Inferior parietal cortex (tissue), 1 donor: ENCODE data around the gene MERTK.
"Not testable (repeated sequence)": the region's sequence is repeated elsewhere in the genome, so short reads cannot be mapped to it uniquely, and the experiment has no call there.

Experiments used
- DNase-seq: peaks from one replicate; pipeline ENCODE4 v3.0.0-alpha.2; 2016; ENCODE audit errors: extremely low spot score

Gene MERTK

DNA sequence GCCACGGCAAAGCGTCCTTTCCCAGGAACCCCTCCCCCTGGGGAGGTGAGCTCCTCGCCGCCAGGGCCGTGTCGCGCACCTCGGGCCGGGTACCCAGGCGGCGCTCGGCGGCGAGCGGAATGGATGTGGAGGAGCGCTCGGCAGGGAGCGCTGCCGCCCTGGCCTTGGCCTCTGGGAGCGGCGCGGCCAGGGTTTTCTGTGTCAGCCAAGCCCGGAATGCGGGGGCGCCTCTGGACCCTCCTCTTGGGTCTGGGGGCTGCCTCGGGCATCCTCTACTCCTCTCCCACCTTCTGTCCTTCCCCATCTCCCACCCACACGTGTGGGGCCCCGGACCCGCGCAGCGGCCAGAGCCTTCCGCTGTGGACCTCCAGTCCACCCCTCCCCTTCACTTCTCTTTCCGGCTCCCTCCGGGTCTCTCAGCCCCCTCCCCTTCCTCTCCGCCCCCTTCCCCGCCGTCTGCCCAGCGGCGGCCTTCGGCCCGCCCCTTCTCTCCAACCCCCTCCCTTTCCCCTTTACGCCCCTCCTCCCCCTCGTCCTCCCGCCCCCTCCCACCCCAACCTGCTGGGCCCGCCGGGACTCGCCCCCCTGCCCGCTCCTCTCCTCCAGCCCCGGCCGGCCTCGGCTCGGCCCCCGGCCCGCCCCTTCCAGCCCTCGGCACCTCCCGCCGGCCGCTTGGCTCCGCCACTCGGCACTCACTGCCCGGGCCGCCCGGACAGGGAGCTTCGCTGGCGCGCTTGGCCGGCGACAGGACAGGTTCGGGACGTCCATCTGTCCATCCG, at the start of gene MERTK:
MERTK (plus strand) TSS at position 684 of the 779 bp plus-strand sequence. CDS start 129 bp downstream, outside the sequence.
- DNase-seq = no peak

DNA sequence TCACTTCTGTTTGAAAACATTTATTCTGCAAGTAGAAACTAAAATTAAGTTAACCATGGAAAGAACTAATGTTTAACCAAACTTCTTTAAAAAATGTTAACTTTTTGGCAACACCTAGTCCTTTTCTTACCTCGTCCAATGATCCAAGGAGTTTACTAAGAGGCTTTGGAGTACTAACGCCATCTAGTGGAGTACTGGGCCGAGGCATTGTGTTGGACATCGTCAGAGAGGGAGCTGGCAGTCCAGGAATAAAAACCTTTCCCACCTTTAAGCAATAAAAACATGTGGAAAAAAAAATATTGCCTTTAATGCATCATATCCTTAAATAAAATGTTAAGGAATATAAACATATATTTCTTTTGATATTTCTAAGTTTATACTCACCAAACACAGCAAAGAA, 47.8 kb upstream of the MERTK start:
- DNase-seq = not testable (repeated sequence)

DNA sequence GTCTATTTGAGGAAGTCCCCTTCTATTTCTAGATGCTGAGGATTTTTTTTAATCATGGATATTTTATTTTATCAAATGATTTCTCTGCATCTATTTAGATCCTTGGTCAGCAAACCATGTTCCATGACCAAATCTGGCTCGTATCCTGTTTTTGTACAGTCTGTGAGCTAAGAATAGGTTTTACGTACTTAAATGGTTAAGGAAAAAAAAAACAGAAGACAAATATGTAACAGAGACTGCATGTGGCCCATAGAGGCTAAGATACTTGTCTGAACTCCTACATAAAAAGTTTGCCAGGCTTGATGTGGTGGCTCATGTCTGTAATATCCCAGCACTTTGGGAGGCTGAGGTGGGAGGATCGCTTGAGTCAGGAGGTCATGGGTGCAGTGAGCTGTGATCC, 45.9 kb upstream of the MERTK start:
- not testable (repeated sequence) for DNase-seq

DNA sequence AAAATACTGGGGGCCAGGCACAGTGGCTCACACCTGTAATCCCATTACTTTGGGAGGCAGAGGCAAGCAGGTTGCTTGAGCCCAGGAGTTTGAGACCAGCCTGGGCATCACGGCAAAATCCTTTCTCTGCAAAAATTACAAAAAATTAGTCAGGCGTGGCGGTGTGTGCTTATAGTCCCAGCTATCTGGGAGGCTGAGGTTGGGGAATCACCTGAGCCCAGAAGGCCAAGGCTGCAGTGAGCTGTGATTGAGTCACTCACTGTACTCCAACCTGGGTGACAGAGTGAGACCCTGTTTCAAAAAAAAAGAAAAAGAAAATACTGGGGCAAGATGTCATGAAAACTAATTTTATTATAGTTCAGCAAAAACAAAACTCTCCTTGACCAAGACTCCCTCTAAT, 38.4 kb upstream of the MERTK start:
- not testable (repeated sequence) for DNase-seq

DNA sequence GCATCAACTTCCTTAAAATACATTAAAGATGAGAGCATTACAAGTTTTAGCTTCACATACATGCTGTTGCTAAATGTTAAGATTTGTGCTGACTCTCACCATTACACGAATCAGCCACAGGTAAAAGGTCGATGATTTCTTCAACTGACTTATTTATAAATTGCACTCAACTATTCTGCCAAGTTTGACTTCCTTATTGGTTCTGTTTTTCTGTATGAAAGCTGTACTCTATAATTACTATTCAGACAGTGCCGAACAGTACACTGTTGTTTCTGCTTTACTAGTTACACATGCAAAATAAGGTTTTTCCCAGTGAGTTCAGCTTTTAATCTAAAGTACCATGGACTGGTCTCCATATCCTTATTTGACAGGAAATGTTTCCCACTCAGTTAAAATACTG, 33.3 kb upstream of the MERTK start:
- DNase-seq = not testable (repeated sequence)

DNA sequence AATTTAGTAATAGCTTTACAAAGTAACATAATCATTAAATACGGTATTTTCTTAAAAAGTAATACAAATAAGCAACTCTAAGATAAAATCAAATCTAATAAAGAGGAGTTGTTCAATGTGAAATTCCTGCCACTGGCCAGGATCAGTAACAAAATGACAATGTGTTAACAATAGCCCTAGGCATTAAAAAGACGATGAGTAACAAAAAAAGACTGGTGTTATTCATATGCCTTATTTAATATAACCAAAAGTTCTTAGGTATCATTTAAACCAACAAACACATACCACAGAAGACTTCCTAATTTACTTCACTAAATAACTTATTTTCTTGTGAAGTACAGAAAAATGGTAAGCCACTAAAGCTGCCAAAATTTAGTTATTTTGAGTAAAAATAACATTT, 25.6 kb upstream of the MERTK start:
- DNase-seq = not testable (repeated sequence)

DNA sequence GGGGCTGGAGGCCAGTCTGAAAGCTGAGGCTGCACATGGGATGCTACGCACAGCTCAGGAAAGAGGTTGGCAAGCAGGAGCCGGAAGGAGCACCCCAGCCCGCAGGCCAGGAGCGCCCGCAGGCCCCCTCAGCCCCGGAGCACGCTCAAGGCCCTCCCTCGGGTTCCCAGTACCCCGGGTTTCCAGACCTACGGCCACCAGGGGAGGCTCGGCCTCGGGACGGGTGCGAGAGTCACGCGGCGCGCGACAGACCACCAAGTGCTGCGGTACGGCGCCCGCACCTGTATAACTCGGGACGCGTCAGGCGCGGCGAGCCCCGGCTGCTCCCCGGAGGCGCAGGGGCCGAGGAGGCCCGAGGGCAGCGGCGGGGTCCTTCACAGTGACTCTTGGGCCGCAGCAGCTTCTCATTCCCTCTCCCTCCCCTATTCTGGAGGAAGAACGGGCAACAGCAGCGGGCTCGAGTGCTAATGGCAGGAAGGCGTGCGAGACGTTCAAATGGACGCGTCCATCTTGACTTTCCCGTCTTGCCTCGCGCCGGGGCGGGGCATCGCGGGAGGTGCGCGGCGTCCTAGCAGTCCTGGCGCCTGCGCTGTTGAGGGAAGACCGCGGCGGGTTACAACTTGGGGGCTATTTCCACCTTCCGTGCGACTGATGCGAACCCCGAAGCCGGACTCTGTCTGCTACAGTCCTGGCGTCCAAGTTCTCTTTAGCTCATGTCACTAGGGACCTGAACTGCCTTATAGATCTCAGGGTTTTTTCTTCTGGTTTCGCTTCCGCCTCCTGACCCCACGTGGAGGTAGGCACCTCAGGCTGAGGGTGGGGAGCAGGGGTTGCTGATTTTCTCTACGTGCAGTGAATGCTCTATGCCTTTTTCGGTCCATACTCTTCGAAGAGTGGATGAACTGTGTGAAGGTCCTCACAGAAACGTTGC, 14.5 kb upstream of the MERTK start, which contains the start of gene ANAPC1:
ANAPC1 (minus strand) TSS at position 533 of the 931 bp plus-strand sequence. CDS start 3,368 bp downstream, outside the sequence.
- DNase-seq = peak; percentile 92

DNA sequence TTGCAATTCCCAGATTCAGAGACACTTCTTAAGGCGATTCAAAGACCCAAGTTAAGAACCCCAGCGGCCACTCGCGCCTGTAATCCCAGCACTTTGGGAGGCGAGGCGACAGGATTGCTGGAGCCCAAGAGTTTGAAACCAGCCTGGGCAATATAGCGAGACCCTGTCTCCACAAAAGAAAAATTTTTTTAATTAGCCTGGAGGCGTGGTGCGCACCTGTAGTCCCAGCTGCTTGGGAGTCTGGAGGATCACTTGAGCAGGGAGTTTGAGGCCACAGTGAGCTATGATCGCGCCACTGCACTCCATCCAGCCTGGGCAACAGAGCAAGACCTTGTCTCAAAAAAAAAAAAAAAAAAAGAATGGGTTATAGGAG, 13.8 kb upstream of the MERTK start:
- DNase-seq = no peak

DNA sequence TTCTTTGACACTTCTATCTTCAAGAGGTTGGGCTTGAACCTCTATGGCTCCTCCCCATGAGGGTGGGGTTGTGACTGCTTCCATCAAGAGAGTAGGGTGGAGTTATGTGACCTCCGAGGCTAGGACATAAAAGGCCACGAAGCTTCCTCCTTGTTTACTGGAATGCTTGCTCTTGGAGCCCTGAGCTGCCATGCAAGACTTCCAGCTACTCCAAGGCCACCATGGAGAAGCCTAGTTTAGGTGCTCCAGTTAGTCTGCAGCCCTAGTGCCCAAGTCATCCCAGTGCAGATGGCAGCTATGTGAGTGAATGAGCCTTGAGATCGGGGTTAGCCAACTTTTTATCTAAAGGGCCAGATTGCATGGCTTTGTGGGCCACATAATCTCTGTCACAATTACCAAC, 2.4 kb upstream of the MERTK start:
- no peak for DNase-seq

DNA sequence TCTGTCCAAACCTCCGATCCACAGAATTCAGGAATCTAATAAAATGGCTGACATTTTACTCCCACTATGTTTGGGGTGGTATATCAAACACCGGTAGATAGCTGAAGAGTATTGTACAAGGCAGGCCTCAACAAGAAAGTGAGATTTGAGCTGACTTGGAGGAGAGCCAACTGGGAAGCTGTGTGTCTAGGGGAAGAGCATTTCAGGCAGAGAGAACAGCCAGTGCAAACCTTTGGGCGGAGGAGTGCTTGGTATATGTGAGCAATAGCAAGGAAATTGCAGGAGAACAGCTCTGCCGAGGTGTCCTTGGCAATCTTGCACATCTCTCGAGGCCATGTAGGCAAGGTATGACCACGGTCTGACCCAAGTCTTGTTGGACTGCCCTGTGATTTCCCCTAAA, 1.8 kb upstream of the MERTK start:
- no peak for DNase-seq

DNA sequence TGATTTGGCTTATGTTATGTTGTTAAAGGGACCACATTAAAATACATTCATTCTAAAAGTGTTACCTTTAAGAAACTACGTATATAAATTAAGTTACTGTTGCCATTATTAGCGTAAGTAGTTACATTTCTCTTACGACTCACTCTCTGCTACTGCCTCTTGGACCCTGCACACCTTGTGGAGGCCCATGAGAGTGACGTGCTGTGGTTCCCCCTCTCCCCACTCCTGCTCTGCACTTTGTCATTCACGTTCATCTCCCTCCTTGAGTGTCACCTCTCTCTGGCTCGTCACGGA, 830 bp upstream of the MERTK start:
- no peak for DNase-seq

DNA sequence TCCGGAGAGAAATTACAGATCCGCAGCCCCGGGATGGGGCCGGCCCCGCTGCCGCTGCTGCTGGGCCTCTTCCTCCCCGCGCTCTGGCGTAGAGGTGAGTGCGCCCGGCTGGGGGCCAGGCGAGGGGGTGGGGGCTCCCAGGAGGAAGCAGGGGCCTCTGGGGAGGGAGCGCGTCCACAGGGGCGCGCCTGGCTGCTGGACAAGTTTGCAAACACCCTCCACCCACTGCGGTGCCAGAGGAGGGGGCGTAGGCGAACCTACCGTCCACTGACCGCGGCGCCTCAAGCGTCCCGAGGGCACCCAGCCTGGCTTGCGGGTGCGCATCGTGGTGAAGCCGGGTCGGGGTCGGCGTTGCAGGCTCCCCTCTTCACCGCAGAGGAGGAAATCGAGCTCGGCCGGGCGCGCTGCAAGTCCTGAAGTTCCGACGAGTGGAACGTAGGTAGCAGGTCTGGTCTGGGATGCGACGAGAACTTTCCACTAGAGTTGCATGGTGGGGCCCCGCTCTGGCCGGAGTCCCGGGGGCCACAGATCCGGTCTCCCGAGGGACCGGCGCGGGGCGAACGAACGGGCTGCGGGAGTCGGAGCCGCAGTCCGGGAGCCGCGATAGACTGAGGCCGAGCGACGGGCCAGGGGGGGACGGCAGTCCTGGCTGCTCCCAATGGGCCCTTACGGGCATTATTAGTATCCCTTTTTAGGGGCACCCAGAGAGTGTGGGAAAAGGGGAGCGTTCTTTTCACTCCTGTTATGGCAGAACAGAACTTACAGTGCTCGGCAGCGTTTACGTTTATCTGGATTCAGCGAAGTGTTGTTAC, 502 bp downstream of the MERTK start:
- no peak for DNase-seq

DNA sequence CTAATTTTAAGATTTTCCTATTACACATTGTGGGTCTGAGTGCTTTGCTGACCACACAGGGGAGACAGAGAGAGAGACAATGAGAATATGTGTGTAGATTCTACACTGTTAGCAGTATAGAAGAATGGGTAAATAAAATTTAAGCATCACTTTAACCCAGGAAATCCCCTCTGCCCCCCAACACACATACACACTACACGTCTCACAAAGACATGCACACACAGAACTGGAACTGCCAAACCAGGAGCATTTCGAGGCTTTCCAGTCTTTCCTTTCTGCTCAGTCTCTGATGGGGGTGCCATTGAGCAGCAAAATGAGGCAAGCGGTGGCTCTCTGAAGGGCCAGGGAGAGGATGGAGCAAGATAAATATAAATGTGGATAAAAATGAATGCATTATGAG, 2.5 kb downstream of the MERTK start:
- no peak for DNase-seq

DNA sequence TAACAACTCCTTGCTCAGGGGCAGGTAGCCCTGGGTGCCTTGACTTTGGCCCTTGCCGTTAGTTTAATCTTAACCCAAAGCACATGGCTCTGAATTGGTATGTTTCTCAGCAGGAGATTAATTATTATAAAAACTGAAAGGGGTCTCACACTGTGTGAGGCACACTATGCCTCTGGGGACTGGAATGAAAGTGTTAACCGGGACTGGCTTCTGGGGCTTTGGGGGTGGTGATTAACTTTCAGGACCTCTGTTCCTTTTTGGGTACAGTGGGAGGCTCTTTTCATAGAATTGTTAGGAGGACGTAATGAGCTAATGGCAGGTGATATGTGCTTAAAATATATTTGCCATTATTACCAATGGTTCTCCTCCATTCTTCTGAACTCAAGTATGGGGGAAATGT, 5.1 kb downstream of the MERTK start:
- DNase-seq = no peak

DNA sequence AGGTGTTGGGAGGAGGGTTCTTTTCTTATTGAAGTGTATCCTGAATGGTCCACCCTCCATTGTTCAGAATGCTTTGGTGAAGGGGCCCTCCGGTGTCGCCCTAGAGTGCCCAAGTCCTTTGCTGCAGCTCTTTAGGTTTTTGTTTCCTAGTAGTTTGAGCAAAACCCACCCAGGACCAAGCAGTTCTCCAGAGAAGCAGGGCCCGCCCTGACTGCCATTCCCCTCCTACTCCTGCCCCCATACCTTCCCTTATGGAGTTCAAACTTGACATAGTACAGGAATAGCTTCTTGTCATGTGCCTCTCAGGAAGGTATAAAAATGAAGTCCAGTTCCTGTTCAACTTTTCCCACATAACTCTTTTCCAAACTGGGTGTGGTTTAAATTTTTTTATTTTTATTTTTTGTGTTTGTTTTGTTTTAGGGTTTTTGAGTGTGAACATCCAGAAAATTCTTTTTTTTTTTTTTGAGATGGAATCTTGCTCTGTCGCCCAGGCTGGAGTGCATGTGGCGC, 5.6 kb downstream of the MERTK start:
- no peak for DNase-seq

DNA sequence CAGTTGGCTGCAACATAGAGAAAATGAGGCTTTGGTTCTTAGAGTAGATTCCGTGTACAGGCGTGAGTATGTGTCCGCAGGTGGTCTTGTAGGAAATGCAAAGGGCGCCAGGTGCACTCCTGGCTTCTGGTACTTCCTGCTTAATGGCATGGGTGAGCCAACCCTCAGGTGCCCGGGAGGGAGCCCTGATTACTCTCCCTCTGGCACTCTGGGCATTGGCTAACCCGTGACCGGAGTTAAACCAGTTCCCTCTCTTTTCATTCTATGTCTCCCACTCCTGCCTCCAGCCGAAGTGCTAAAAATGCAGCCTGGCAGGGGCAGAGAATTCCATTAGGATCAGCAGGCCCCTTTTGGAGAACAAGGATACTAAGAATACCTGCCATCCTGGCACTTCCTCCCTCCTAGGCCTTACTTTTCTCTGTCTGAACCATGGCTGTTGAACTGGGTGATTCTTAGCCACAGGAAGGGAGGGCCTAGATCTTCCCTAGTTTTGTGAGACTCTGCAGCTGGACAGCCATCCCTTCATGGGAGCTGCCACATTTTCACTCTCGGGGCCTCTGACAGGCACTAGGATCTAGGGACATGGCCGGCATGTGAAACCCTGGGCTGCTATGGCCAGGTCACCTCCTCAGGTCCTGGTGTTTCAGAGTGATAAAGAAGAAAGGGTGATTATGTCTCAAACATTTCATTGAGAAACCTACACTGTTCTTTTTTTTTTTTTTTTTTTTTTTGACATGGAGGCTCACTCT, 6.5 kb downstream of the MERTK start:
- DNase-seq = no peak

DNA sequence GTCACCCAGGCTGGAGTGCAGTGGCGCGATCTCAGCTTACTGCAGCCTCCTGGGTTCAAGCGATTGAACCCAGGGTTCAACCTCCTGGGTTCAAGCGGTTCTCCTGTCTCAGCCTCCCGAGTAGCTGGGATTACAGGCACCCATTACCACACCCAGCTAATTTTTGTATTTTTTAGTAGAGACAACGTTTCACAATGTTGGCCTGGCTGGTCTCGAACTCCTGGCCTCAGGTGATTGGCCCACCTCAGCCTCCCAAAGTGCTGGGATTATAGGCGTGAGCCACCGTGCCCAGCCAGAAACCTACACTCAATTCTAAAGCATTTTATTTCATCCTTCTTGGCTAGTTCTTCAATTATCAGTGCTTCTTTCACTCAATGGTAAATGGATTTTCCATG, 7.1 kb downstream of the MERTK start:
- not testable (repeated sequence) for DNase-seq

DNA sequence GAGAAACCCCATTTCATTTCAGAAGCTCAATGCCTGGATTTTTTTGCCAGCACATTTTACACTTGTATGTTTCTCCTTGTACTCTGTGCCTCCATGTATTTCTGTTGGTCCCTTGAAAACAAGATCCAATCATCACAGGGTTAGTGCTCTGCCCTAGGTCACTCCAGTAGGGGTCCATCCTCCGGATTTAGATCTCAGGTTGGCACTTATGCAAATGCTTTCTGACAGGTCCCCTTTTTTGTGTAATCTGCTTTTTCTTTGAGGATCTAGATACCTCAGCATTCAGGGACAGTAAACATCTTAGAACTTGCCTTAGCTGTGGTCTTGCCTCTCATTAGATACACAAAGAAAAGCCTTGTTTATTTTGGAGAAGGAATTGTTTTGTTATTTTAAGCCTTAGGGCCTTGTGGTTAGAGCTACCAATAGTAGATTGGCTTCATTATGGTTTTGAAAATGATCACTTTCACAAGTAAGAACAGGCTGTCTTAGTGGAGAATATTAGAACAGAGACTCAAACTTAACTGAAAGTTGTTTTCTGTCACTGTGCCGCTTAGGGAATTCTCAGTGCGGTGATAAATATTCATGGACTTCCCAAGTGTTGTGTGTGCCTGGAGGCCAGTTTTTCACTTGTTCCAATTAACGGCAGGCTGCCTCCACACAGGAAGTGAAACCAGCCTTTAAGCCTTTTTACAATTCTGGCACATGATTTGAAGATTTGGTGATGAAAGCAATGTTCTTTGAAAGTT, 7.8 kb downstream of the MERTK start:
- DNase-seq = peak; percentile 69

DNA sequence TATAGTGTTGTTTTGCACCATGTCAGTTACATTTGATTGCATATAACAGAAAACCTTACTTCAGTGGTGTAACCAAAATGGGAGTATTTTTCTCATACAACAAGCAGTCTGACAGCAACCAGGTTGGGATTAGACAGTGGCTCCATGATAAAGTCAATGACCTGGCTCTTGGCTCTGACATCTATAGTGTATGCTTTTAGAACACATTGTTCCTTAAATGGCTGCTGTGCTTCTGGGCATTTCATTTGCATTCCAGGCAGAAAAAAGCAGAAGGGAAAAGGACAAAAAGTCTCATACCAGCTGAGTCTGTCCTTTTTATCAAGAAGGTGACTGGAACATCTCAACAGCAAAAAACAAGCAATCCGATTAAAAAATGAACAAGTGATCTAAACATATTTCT, 10.2 kb downstream of the MERTK start:
- DNase-seq = no peak

DNA sequence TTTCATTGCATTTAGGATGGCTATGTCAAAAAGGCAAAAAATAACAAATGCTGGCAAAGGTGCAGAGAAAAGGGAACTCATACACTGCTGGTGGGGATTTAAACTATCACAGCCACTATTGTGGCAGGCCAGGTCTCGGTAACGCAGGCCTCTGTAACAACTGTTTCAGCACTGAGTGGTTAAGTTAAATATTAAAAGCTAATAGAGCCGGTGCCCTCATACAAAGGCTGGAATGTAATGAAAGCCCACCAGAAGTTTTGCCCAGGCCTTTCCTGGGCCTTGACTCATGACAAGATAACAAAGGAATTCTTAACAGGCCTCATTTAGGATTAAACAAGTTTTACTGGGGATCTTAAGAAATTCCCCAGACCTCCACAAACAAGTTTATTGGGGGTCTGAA, 10.7 kb downstream of the MERTK start:
- no peak for DNase-seq
